GM19099 (cell line): ENCODE results near the gene SLC6A2.

Experiments used
- POLR2A ChIP-seq: IDR thresholded peaks from 3 replicates; pipeline ENCODE4 v1.6.1; 2011; ENCODE audit warnings: low read depth; ENCODE audit not compliant: insufficient read length; ENCODE audit errors: extremely low read depth

The SLC6A2 gene

GRCh38 chr16:55709801-55710200, 54.0 kb downstream of the SLC6A2 start:
- TF ChIP-seq POLR2A: no peak

GRCh38 chr16:55710466-55710865, 54.7 kb downstream of the SLC6A2 start:
- no peak for TF ChIP-seq POLR2A

GRCh38 chr16:55711959-55712876, 56.4 kb downstream of the SLC6A2 start:
- no peak for TF ChIP-seq POLR2A

DNA sequence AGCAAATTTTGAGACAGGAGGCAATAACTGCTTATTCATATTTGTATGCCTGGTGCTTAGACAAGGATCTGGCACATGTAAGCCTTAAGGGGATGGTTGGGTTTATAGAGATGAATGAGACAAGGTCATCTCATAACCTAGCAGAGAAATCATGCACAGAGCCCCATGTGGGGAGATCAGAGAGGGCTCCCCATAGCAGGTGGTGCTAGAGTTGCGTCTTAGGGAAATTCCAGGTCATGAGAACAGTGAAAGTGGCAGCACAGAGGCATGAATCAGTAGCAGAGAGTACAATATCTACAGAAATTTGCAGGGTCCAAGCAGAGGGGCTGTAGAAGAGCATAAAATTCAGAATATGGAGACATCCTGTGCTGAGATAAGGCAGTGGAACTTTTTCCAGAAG, 57.3 kb downstream of the SLC6A2 start:
- TF ChIP-seq POLR2A: no peak

- no peak for TF ChIP-seq POLR2A
Observed at GRCh38 chr16:55717326-55717725, 61.5 kb downstream of the SLC6A2 start.

DNA sequence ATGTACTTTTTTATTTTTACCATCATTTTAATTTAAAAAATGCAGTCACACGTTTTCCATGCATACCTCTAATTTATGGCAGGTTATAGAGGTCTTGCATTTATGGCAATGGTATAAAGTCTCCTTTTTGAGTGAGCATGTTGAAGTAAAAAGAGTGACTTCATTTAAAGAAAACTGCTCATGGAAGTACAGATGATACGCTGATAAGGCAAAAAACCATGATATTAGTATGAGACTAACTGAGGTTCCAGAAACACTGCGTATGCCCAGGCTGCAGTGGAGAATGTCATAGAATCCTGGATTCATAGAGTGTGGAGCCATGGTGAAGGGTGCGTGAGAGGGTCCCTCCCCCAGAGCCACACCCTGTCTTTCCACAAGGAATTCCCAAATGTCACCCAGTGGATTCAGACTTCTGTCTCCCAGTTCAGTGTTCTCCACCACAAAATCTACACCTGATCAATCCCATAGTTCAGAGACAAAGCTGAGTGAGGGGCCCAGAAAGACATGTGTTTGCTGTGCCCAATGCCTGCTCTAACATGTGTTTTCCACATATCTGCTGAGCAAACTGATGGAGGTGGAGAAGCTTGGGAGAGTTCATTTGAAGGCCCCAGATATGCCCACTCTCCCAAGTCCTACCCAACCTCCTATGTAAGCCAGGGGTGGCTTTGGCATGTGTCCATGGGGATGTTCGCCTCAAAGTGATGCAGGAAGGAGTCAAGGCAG, 69.4 kb downstream of the SLC6A2 start:
- no peak for TF ChIP-seq POLR2A

GRCh38 chr16:55728797-55729196, 73.0 kb downstream of the SLC6A2 start:
- no peak for TF ChIP-seq POLR2A

- TF ChIP-seq POLR2A: no peak
Observed at GRCh38 chr16:55730115-55730514, 74.3 kb downstream of the SLC6A2 start.

DNA sequence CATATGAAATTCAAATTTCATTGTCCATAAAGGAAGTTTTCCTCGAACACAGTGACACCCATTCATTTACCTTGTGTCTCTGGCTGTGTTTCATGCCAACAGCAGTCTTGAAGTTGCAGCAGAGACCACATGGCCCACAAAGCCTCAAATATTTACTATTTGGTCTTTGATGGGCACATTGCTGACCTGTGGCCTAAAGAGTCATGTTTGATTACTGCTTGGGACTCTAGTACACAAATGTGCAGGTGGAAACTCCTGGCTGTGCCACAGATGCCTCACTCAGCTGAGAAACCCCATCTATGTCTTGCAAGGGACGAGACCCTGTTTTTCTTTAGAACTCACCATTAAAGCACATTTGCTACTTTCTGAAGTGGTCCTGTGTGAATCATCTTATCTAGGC, 76.7 kb downstream of the SLC6A2 start:
- TF ChIP-seq POLR2A: no peak

DNA sequence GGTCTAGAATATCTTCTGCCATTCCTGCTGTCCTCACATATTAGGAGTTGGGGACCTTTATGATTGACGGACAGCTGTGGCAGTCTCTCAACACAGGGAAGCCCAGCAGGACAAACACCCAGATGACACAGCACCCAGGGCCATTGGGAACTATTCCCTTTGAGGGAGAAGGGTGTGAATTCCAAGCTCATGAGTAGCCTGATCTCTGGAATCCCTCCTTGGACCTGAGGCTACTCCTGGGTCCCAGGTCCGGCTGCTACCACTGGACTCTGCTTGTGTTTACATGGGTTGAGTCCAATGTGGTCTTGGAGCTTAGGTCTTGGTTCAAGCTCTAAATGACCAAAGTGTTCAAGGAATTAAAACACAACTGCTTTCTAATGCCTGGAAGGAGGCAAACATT, 78.9 kb downstream of the SLC6A2 start:
- no peak for TF ChIP-seq POLR2A

GRCh38 chr16:55735120-55735781, 79.5 kb downstream of the SLC6A2 start:
- TF ChIP-seq POLR2A: no peak

DNA sequence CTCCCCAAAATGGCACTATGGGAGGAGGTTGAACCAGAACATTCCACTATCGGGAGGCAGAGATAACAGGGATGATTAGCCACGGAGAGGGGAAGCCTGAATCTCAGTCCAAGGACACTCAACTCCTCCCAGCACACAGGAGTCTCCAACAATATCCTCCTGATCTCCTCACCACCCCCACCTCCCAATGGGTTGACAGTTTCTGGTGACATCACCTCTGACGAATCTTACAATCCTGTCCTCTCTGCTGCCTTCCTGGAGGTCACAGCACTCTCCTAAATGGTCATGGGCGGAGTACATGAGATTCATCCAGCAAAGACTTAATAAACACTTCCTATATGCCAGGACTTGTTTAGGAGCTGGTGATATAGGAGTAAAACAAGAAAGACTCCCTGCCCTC, 80.9 kb downstream of the SLC6A2 start:
- TF ChIP-seq POLR2A: no peak

DNA sequence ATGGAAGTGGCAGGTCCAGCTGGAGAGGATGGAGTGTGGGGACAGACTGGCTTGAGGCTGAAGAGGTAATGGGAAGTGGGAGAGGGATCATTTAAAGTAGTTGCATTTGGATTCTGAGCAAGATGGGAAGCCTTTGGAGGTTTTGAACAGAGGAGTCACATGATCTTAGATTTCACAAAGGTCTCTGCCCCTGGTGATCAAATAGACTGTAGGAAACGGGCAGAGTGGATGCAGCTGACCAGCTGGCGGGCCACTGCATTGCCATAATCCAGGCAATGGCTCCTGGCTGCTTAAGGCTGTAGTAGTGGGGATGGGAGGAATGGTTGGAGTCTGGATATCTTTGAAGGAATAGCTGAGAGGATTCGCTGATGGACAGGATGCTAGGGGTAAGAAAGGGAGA, 81.5 kb downstream of the SLC6A2 start:
- no peak for TF ChIP-seq POLR2A

GRCh38 chr16:55737966-55738365, 82.2 kb downstream of the SLC6A2 start:
- TF ChIP-seq POLR2A: no peak

DNA sequence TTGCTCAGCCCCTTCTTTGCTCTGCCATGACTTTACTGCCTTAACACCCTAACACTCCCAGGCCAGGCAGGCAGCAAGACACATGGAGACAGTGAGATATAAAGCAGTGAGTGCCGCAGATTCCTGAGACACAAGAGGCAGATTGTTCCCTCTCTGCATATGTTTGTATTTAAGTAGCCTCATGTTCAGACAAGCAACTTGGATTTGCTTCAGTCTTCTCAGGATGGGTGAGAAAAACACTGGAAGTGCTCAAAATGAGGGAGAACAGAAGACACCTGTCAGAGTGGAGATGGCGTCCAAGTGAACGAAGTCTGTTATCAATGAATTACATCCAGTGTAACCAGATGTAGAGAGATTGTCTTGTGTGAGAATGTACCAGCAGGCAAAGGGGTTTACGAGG, 90.3 kb downstream of the SLC6A2 start:
- TF ChIP-seq POLR2A: no peak
